ENCODE data around the gene VIP.
"Not testable (repeated sequence)": the region's sequence is repeated elsewhere in the genome, so short reads cannot be mapped to it uniquely, and the experiment has no call there.

VIP gene

GRCh38 chr6:152750694-152751093 is at the start of gene VIP:
VIP (plus strand) TSS chr6:152750797; CDS start chr6:152752178, 1,381 bp downstream.
- TF ChIP-seq, protein P1, sequence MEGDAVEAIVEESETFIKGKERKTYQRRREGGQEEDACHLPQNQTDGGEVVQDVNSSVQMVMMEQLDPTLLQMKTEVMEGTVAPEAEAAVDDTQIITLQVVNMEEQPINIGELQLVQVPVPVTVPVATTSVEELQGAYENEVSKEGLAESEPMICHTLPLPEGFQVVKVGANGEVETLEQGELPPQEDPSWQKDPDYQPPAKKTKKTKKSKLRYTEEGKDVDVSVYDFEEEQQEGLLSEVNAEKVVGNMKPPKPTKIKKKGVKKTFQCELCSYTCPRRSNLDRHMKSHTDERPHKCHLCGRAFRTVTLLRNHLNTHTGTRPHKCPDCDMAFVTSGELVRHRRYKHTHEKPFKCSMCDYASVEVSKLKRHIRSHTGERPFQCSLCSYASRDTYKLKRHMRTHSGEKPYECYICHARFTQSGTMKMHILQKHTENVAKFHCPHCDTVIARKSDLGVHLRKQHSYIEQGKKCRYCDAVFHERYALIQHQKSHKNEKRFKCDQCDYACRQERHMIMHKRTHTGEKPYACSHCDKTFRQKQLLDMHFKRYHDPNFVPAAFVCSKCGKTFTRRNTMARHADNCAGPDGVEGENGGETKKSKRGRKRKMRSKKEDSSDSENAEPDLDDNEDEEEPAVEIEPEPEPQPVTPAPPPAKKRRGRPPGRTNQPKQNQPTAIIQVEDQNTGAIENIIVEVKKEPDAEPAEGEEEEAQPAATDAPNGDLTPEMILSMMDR (IDR thresholded peaks at IDR 0.05) = no peak
- Histone ChIP-seq H3K4me3 (no peak within 1 kb of the TSS), H3K27ac (no peak within 1 kb of the TSS)
- DNase-seq (ENCODE audit: low spot score) = no peak

GRCh38 chr6:152701081-152701862 is 49.3 kb upstream of the VIP start:
- no peak for DNase-seq (ENCODE audit: low spot score)
- Histone ChIP-seq H3K27ac (peak overlapping the region in 1 of 2 donors; percentile 27), H3K4me3 (peak overlapping the region; percentile 10)
- TF ChIP-seq, protein P1 (IDR thresholded peaks at IDR 0.05) = no peak

- no peak for DNase-seq (ENCODE audit: low spot score)
- TF ChIP-seq, protein P1 (IDR thresholded peaks at IDR 0.05) = no peak
- H3K4me3 ChIP-seq = no peak overlapping the region
- H3K27ac ChIP-seq = no peak overlapping the region
Measured at GRCh38 chr6:152701863-152702401, 48.7 kb upstream of the VIP start.

GRCh38 chr6:152703750-152704149 is 46.8 kb upstream of the VIP start:
- not testable (repeated sequence) for H3K4me3 ChIP-seq; DNase-seq (ENCODE audit: low spot score); H3K27ac ChIP-seq

DNA sequence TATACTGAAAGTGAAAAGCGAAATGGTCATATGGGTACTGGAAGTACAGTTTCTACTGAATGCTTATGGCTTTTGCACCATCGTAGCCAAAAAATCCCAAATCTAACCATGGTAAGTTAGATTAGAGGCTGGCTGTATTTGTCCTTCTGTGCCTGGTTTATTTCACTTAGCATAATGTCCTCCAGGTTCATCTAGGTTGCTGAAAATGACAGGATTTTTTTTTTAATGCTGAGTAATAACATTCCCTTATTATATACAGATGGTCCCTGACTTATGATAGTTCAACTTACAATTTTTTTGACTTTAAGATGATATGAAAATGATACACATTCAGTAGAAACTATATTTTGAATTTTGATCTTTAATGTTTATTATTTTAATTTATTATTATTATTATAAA is 45.3 kb upstream of the VIP start:
- Histone ChIP-seq H3K4me3 (no peak overlapping the region), H3K27ac (no peak overlapping the region)
- TF ChIP-seq, protein P1 (IDR thresholded peaks at IDR 0.05) = no peak
- no peak for DNase-seq (ENCODE audit: low spot score)

DNA sequence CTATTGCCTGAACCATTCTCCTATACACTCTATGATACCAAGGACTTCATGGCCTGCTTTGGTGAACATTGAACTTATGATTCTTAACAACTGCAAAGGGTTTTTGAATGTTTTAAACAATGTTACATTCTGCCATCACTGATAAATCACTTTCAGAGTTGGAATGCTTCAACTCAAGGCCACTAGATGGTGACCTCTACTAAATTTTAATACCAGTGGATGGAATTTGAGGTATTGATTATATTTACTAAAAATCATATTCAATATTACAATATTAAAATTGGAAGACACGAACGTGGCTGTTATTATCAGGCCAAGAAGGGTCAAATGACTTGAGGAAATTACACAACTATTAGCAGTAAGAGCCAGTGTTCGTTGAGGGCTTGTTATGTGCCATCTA is 34.3 kb upstream of the VIP start:
- no peak overlapping the region for H3K4me3 ChIP-seq
- TF ChIP-seq, protein P1 (IDR thresholded peaks at IDR 0.05) = no peak
- H3K27ac ChIP-seq = no peak overlapping the region
- no peak for DNase-seq (ENCODE audit: low spot score)

GRCh38 chr6:152720974-152721373 is 29.6 kb upstream of the VIP start:
- H3K27ac ChIP-seq = no peak overlapping the region
- TF ChIP-seq, protein P1 (IDR thresholded peaks at IDR 0.05) = no peak
- no peak overlapping the region for H3K4me3 ChIP-seq
- no peak for DNase-seq (ENCODE audit: low spot score)
